Measurements from ENCODE around the gene SETD2.

DNA sequence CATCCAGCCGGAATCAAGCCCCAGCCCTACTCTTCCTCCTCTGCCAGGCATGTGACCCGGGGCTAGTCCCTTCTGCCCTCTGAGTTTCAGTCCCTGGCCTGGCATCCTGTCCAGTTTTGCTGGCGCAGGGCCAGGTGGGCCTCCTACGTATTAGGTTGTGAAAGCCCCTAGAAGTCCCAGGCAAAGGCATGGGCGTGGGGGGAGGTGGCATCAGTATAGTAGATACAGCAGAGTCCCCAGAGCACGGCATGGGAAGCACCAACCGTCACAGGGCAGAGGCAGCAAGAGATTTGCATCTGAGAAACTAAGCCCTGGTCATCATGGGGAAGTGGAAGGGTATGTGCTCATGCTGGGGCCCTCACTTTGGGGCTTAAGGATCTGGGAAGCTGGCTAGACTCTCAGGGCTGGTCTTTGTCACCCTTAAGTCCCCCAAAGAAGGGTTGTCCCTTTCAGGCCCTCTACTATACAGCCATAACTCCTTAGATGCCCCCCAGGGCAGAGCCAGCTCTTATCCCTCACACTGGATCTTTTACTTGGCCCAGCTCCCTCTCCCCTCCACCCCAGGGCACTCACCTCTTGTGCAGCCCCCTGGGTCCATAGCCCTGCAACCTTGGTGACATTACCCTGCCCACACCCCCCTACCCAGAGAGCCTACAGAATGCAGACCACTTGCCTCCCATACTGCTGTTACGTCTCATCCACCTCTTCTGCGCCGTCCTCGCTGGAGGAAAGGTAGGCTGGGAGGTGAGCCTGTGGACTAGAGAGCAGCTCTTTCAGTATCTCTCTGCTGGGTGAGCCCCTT lies 173.1 kb downstream of the SETD2 start:
- TF ChIP-seq EZH2phosphoT487 (IDR thresholded peaks at IDR 0.05; ENCODE audit: borderline replicate concordance, low read length), result no peak
- TF ChIP-seq, protein P1, sequence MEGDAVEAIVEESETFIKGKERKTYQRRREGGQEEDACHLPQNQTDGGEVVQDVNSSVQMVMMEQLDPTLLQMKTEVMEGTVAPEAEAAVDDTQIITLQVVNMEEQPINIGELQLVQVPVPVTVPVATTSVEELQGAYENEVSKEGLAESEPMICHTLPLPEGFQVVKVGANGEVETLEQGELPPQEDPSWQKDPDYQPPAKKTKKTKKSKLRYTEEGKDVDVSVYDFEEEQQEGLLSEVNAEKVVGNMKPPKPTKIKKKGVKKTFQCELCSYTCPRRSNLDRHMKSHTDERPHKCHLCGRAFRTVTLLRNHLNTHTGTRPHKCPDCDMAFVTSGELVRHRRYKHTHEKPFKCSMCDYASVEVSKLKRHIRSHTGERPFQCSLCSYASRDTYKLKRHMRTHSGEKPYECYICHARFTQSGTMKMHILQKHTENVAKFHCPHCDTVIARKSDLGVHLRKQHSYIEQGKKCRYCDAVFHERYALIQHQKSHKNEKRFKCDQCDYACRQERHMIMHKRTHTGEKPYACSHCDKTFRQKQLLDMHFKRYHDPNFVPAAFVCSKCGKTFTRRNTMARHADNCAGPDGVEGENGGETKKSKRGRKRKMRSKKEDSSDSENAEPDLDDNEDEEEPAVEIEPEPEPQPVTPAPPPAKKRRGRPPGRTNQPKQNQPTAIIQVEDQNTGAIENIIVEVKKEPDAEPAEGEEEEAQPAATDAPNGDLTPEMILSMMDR (IDR thresholded peaks at IDR 0.05; ENCODE audit: low read depth, low read length, poor library complexity, severe bottlenecking), result no peak

Data from DOHH2 (cell line).